Measurements from ENCODE around the gene OVCH2.
"Not testable (repeated sequence)": the region's sequence is repeated elsewhere in the genome, so short reads cannot be mapped to it uniquely, and the experiment has no call there.

Gene OVCH2

GRCh38 chr11:7671347-7672215, 34.7 kb downstream of the OVCH2 start:
- no peak for DNase-seq

GRCh38 chr11:7670641-7671040, 35.6 kb downstream of the OVCH2 start:
- no peak for DNase-seq

- DNase-seq: no peak
These were observed 37.4 kb downstream of the OVCH2 start for GRCh38 chr11:7668911-7669310.

GRCh38 chr11:7668464-7668863, 37.8 kb downstream of the OVCH2 start:
- no peak for DNase-seq

GRCh38 chr11:7667460-7667859, 38.8 kb downstream of the OVCH2 start:
- no peak for DNase-seq

GRCh38 chr11:7666292-7666866, 39.9 kb downstream of the OVCH2 start:
- DNase-seq: no peak

- no peak for DNase-seq
These were observed 40.6 kb downstream of the OVCH2 start for GRCh38 chr11:7665473-7666291.

GRCh38 chr11:7664867-7665266, 41.4 kb downstream of the OVCH2 start:
- no peak for DNase-seq

GRCh38 chr11:7663531-7663930, 42.7 kb downstream of the OVCH2 start:
- not testable (repeated sequence) for DNase-seq

GRCh38 chr11:7657306-7658025, 48.8 kb downstream of the OVCH2 start:
- no peak for DNase-seq

GRCh38 chr11:7656704-7657103, 49.6 kb downstream of the OVCH2 start:
- no peak for DNase-seq

GRCh38 chr11:7655253-7656217, 50.7 kb downstream of the OVCH2 start:
- DNase-seq: no peak

GRCh38 chr11:7654195-7654705, 52.0 kb downstream of the OVCH2 start:
- no peak for DNase-seq

GRCh38 chr11:7651700-7652099, 54.6 kb downstream of the OVCH2 start:
- DNase-seq: no peak

- DNase-seq: no peak
These were observed 55.1 kb downstream of the OVCH2 start for GRCh38 chr11:7651140-7651551.

GRCh38 chr11:7648264-7648663, 58.0 kb downstream of the OVCH2 start:
- no peak for DNase-seq

- DNase-seq: no peak
These were observed 59.4 kb downstream of the OVCH2 start for GRCh38 chr11:7646866-7647265.

GRCh38 chr11:7645206-7645605, 61.1 kb downstream of the OVCH2 start:
- DNase-seq: no peak

- DNase-seq: no peak
These were observed 63.0 kb downstream of the OVCH2 start for GRCh38 chr11:7643314-7643713.

GRCh38 chr11:7642747-7643146, 63.5 kb downstream of the OVCH2 start:
- DNase-seq: no peak

- DNase-seq: no peak
These were observed 65.5 kb downstream of the OVCH2 start for GRCh38 chr11:7640816-7641215.

- DNase-seq: no peak
These were observed 66.6 kb downstream of the OVCH2 start for GRCh38 chr11:7639643-7640025.

Data from GOT3 (cell line).